Mesendoderm (in vitro differentiated cells): ENCODE data around the gene HRH1.

Experiments
- DNase-seq: peaks from one replicate; pipeline ENCODE4 v3.0.0; 2013
- H2AK5ac ChIP-seq: 2 replicates; pipeline ENCODE4 v1.6.1; 2013; ENCODE audit warnings: low read length, inconsistent platforms
- H2BK120ac ChIP-seq: 2 replicates; pipeline ENCODE4 v1.6.1; 2013; ENCODE audit warnings: low read depth, mild to moderate bottlenecking, low read length, moderate library complexity, mixed read lengths
- H2BK15ac ChIP-seq: replicated peaks from 2 replicates; pipeline ENCODE4 v1.6.1; 2013; ENCODE audit warnings: low read depth, mild to moderate bottlenecking, moderate library complexity
- H2BK5ac ChIP-seq: 2 replicates; pipeline ENCODE4 v1.6.1; 2013; ENCODE audit warnings: low read length, inconsistent platforms
- H3K18ac ChIP-seq: 2 replicates; pipeline ENCODE4 v1.6.1; 2013; ENCODE audit warnings: mild to moderate bottlenecking, low read length, mixed read lengths
- H3K23ac ChIP-seq: one replicate; pipeline ENCODE4 v1.6.1; 2013; ENCODE audit warnings: low read length
- H3K27ac ChIP-seq: 2 replicates; pipeline ENCODE4 v1.5.1; 2013; ENCODE audit warnings: low read depth, mild to moderate bottlenecking, inconsistent platforms, low read length, moderate library complexity
- H3K27me3 ChIP-seq: 2 replicates; pipeline ENCODE4 v1.6.1; 2013; ENCODE audit warnings: low read length, control low read depth, mild to moderate bottlenecking, inconsistent platforms; ENCODE audit not compliant: insufficient read depth, poor library complexity
- H3K36me3 ChIP-seq: 2 replicates; pipeline ENCODE4 v1.6.1; 2013; ENCODE audit warnings: low read length, inconsistent platforms; ENCODE audit not compliant: control insufficient read depth, insufficient read depth
- H3K4ac ChIP-seq: one replicate; pipeline ENCODE4 v1.6.1; 2013; ENCODE audit warnings: low read depth, mild to moderate bottlenecking, low read length, moderate library complexity
- H3K4me1 ChIP-seq: 2 replicates; pipeline ENCODE4 v1.6.1; 2013; ENCODE audit warnings: low read depth, low read length, inconsistent platforms; ENCODE audit not compliant: control insufficient read depth
- H3K4me2 ChIP-seq: 2 replicates; pipeline ENCODE4 v1.6.1; 2013; ENCODE audit warnings: low read length
- H3K4me3 ChIP-seq: 2 replicates; pipeline ENCODE4 v1.5.1; 2013; ENCODE audit warnings: mild to moderate bottlenecking, low read length
- H3K56ac ChIP-seq: one replicate; pipeline ENCODE4 v1.6.1; 2013; ENCODE audit warnings: low read length
- H3K79me1 ChIP-seq: 2 replicates; pipeline ENCODE4 v1.6.1; 2013; ENCODE audit warnings: low read length, inconsistent platforms
- H3K79me2 ChIP-seq: 2 replicates; pipeline ENCODE4 v1.6.1; 2013; ENCODE audit warnings: mild to moderate bottlenecking, low read length; ENCODE audit not compliant: control insufficient read depth, insufficient read depth
- H3K9ac ChIP-seq: 2 replicates; pipeline ENCODE4 v1.6.1; 2013; ENCODE audit warnings: low read length, inconsistent platforms
- H4K5ac ChIP-seq: one replicate; pipeline ENCODE4 v1.6.1; 2013; ENCODE audit warnings: low read length
- H4K8ac ChIP-seq: one replicate; pipeline ENCODE4 v1.6.1; 2013; ENCODE audit warnings: low read depth, mild to moderate bottlenecking, control low read depth, low read length, moderate library complexity
- WGBS: extraction: QIAGEN DNeasy Blood & Tissue Kit; methylation state at CpG from one replicate; pipeline ENCODE4 v1.1.7; 2013; ENCODE audit warnings: low lambda C conversion rate, missing lambda C conversion rate; ENCODE audit not compliant: insufficient coverage; ENCODE audit errors: extremely low coverage; 5-methylcytosine and 5-hydroxymethylcytosine counted together

Gene HRH1

GRCh38 chr3:11287404-11287803, 133.1 kb downstream of the HRH1 start:
- Histone ChIP-seq H3K79me2 (no peaks in the 10 kb centered on the region), H3K27ac (no peak overlapping the region), H3K23ac (no peak overlapping the region), H3K4me1 (no peaks in the 10 kb centered on the region), H4K5ac (no peak overlapping the region), H2BK120ac (no peak overlapping the region), H3K9ac (no peak overlapping the region), H2BK5ac (no peak overlapping the region), H4K8ac (no peak overlapping the region), H3K18ac (no peak overlapping the region), H3K4me3 (no peak overlapping the region), H3K27me3 (no peaks in the 10 kb centered on the region), H2AK5ac (no peak overlapping the region), H3K79me1 (peaks cover 2% of the 10 kb centered on the region), H2BK15ac (no peak overlapping the region), H3K4me2 (no peak overlapping the region), H3K4ac (no peak overlapping the region), H3K36me3 (no peaks in the 10 kb centered on the region), H3K56ac (no peak overlapping the region)
- no CpG with 5 or more reads among the region's 10 CpGs for WGBS
- DNase-seq = no peak

- DNase-seq = no peak
- Histone ChIP-seq H2BK120ac (no peak overlapping the region), H3K18ac (no peak overlapping the region), H2BK15ac (no peak overlapping the region), H3K4me3 (no peak overlapping the region), H3K56ac (no peak overlapping the region), H3K79me2 (no peaks in the 10 kb centered on the region), H3K4me1 (no peaks in the 10 kb centered on the region), H3K79me1 (peaks cover 2% of the 10 kb centered on the region), H3K9ac (no peak overlapping the region), H3K27me3 (no peaks in the 10 kb centered on the region), H3K27ac (no peak overlapping the region), H3K36me3 (no peaks in the 10 kb centered on the region), H4K5ac (no peak overlapping the region), H2AK5ac (no peak overlapping the region), H4K8ac (no peak overlapping the region), H2BK5ac (no peak overlapping the region), H3K4me2 (no peak overlapping the region), H3K23ac (no peak overlapping the region), H3K4ac (no peak overlapping the region)
- no CpG with 5 or more reads among the region's 2 CpGs for WGBS
These were observed 133.8 kb downstream of the HRH1 start for GRCh38 chr3:11288021-11288491.

GRCh38 chr3:11288786-11289637, 134.7 kb downstream of the HRH1 start:
- no peaks in the 10 kb centered on the region for H3K27me3 ChIP-seq
- no peak overlapping the region for H4K5ac ChIP-seq
- no CpG with 5 or more reads among the region's 7 CpGs for WGBS
- no peak overlapping the region for H4K8ac ChIP-seq
- no peak overlapping the region for H3K56ac ChIP-seq
- H3K4me1 ChIP-seq = no peaks in the 10 kb centered on the region
- H3K36me3 ChIP-seq = no peaks in the 10 kb centered on the region
- no peak overlapping the region for H2BK120ac ChIP-seq
- H3K4ac ChIP-seq = no peak overlapping the region
- H3K4me2 ChIP-seq = no peak overlapping the region
- H3K79me1 ChIP-seq = peaks cover 2% of the 10 kb centered on the region
- no peak overlapping the region for H3K9ac ChIP-seq
- no peak overlapping the region for H3K23ac ChIP-seq
- H3K18ac ChIP-seq = no peak overlapping the region
- DNase-seq = no peak
- no peak overlapping the region for H2BK5ac ChIP-seq
- no peak overlapping the region for H3K4me3 ChIP-seq
- H2AK5ac ChIP-seq = no peak overlapping the region
- no peaks in the 10 kb centered on the region for H3K79me2 ChIP-seq
- H2BK15ac ChIP-seq = no peak overlapping the region
- H3K27ac ChIP-seq = no peak overlapping the region

- Histone ChIP-seq H3K36me3 (no peaks in the 10 kb centered on the region), H3K4me3 (no peak overlapping the region), H3K56ac (no peak overlapping the region), H2AK5ac (no peak overlapping the region), H3K4me1 (no peaks in the 10 kb centered on the region), H2BK5ac (no peak overlapping the region), H2BK15ac (no peak overlapping the region), H3K4ac (no peak overlapping the region), H3K9ac (no peak overlapping the region), H4K8ac (no peak overlapping the region), H3K27ac (no peak overlapping the region), H2BK120ac (no peak overlapping the region), H3K4me2 (no peak overlapping the region), H3K18ac (no peak overlapping the region), H3K79me2 (no peaks in the 10 kb centered on the region), H3K27me3 (no peaks in the 10 kb centered on the region), H3K23ac (no peak overlapping the region), H3K79me1 (peaks cover 2% of the 10 kb centered on the region), H4K5ac (no peak overlapping the region)
- DNase-seq = no peak
- WGBS = no CpG with 5 or more reads among the region's 3 CpGs
These were observed 135.6 kb downstream of the HRH1 start for GRCh38 chr3:11289864-11290263.

GRCh38 chr3:11290743-11291680, 136.7 kb downstream of the HRH1 start:
- H3K27ac ChIP-seq = no peak overlapping the region

More at GRCh38 chr3:11290743-11291680, 136.7 kb downstream of the HRH1 start:
- H3K23ac ChIP-seq = no peak overlapping the region
- H3K18ac ChIP-seq = no peak overlapping the region
- no peaks in the 10 kb centered on the region for H3K79me2 ChIP-seq
- H3K4me3 ChIP-seq = no peak overlapping the region
- H3K56ac ChIP-seq = no peak overlapping the region
- H3K4me1 ChIP-seq = no peaks in the 10 kb centered on the region
- peaks cover 2% of the 10 kb centered on the region for H3K79me1 ChIP-seq
- no peak overlapping the region for H3K9ac ChIP-seq
- no peak overlapping the region for H4K5ac ChIP-seq
- WGBS = no CpG with 5 or more reads among the region's 11 CpGs
- no peaks in the 10 kb centered on the region for H3K36me3 ChIP-seq
- no peaks in the 10 kb centered on the region for H3K27me3 ChIP-seq
- H2AK5ac ChIP-seq = no peak overlapping the region
- no peak overlapping the region for H2BK5ac ChIP-seq
- H3K4ac ChIP-seq = no peak overlapping the region
- H2BK15ac ChIP-seq = no peak overlapping the region
- no peak overlapping the region for H4K8ac ChIP-seq
- H2BK120ac ChIP-seq = no peak overlapping the region
- H3K4me2 ChIP-seq = no peak overlapping the region
- no peak for DNase-seq
